ENCODE measurements around the gene ANKS1A.
"Not testable (repeated sequence)": the region's sequence is repeated elsewhere in the genome, so short reads cannot be mapped to it uniquely, and the experiment has no call there.

ANKS1A gene

DNA sequence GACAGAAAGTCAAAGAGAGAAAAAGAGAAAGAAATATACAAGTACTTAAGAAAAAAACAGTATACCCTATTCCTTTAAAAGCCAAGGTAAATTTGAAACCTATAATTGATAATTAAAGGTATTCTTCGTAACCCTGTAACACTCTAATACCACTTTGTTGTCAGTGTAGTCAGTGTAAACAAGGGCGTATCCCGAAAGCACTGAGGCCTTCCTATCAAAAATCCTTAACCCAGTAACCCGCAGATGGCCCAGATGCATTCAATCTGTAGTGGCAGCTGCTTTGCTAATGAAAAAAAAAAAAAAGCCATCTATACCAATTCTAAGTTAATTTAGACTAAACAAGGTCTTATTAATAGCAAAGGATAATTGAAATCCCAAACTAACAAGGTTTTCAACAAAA, 110.9 kb downstream of the ANKS1A start:
- DNase-seq, result not testable (repeated sequence)

DNA sequence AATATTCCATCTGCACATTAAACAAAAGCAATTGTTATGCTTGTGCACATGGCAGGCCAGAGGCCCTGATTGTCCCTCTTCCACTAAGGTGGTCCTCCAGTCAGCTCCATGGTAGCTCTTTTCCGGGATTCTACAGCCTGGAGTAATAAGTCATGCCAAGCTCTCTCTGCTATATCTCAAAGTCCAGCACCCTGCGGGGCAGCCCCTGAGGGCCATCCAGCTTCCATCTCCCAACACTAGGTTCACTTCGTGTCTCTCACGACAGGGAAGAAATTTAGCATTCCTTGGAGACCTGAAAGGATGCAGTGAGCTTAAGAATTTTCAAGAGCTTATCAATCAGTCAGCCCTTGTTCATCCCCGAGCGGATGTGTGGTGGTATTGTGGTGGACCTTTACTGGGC, 112.3 kb downstream of the ANKS1A start:
- DNase-seq, result not testable (repeated sequence)

DNA sequence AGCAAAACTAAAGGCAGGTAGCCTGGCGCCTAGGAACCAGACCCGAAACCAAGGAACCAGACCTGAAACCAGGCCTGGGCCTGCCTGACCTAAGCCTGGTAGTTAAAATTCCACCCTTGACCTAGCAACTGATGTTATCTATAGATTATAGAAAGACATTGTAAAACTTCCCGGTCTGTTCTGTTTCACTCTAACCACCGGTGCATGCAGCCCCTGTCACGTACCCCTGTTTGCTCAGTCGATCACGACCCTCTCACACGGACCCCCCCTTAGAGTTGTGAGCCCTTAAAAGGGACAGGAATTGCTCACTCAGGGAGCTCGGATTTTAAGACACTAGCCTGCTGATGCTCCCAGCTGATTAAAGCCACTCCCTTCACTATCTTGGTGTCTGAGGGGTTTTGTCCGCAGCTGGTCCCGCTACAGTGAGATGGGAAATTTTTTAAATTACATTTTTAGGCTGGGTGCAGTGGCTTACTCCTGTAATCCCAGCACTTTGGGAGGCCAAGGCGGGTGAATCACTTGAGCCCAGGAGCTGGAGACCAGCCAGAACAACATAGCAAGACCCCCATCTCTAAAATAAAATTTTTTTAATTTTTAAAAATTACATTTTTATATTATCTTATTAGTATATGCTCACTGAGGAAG, 115.0 kb downstream of the ANKS1A start:
- DNase-seq, result not testable (repeated sequence)

DNA sequence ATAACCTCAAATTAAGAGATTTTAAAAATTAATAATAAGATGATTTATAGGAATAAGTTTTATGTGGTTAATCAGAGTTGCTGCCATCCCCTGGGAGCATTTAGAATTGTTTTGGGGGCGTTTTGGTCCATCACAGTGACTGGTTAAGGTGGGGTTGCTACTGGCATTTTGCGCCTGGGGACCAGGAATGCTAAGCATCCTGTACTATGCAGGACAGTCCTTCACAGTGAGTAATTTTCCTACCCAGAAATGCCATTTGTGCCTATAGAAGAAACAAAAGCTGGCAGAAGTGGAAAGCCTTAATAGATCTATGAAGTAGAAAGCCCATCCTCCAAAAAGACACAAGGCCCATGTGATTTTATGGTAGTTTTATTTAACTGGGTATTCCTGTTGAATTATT, 118.0 kb downstream of the ANKS1A start:
- DNase-seq, result no peak

DNA sequence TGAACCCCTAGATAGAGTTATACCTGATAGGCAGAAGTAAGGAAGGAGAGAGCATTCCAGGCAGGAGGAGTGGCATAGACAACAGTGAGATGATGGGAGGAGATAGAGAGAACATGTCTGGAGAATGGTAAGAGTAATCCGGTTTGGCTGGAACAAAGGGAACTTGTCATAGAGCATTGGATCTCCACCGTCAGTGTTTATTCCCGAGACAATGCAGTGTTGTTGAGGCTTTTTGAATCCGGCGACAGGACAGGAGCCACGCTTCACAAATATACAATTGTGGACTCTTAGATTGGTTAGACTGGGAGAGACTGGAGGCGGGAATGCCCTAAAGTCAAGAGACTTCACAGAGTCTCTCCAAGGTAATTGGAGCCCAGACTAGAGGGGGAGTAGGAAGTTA, 119.8 kb downstream of the ANKS1A start:
- no peak for DNase-seq

DNA sequence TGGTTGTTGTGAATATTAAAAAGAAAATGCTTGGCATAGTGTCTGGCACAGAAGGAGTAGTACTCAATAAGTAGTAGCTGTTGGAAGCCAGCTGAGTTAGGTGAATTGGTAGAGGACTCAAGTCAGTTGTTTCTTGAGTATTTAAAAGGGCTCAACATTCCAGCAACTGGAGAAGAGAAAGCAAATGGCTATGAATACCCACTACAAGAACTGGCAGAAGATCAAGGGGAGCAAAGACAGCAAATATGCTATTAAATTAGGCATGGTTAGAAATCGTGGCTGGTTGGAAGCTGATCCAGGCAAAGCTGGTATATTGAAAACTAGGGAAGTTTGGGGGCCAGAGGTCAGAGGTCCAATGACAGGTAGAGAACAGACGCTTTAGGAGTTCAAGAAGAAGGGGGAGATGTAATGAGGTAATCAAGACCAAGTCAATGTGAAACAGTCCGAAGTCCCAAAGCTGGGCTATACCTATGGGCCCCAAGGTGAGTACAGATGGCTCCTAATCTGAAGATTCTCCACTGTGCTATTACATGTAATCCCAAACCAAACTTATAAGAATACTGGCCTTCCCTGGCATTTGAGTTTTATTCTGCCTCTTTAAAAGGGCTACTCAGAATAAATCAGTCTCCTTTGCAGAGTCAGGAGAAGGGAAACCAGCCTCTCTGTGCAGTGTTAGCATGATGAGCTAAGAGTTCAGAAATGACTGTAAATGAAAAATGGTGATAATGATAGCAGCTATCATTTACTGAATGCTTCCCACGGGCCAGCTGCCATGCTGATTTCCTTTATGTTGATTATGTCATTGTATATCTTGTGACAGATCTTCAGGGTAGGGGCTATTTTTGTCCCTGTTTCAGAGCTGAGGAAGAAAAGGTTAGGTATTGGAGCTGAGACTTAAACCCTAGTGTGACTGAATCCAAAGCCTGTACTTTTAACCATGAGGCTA, 122.3 kb downstream of the ANKS1A start:
- DNase-seq, result no peak

DNA sequence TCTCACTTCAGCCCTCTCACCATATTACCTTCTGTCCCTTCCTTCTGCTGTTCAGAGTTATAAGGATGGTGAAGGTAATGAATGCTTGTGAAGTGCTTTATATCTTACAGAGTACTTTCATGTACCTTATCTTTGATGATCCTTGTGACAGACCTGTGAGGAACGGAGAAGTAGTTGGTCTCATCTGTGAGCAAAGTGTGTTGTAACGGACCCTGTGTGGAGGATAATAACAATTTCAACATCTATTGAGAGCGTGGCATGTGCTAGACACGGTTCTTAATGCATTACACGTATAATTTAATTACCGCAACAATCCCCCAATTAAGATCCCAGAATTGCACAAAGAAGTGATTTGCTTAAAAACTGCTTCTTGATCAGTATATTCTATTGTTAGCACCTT, 124.6 kb downstream of the ANKS1A start:
- no peak for DNase-seq

DNA sequence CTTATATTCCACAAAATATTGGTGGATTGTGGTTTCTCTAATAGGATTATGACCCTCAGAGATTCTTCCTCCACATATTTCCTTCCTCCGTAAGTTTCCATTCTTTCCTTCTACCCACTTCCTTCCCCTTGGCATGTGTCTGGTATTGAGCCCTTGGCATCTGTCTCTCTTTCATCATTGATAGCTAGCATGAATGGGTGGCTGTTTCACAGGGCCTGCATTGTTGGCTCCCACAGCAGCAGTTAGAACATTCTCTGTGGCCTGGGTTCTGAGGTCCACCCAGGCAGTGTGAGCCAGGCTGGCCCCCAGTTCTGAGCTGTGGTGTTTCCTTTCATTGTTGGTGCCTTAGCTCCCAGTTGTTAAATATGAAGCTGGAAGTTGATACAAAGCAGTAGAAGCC, 125.3 kb downstream of the ANKS1A start:
- DNase-seq, result no peak

DNA sequence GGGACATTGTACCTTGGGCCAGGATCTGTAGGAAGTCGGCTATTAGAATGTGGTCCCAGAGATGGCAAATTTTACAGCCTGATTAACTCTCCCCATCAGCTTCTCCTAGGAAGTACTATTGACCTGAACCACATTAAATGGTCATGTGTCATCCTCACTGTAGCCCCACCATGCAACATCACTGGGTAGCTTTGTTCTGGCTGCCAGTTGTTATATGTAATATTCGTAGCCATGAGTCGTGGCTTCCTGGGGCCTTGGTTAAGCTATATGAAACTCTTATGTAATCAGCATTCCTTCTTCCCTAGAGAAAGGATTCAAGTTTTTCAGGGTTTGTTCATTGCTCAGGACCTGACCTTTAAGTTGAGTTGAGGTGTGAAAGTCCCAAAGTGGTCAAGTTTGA, 125.7 kb downstream of the ANKS1A start:
- no peak for DNase-seq

DNA sequence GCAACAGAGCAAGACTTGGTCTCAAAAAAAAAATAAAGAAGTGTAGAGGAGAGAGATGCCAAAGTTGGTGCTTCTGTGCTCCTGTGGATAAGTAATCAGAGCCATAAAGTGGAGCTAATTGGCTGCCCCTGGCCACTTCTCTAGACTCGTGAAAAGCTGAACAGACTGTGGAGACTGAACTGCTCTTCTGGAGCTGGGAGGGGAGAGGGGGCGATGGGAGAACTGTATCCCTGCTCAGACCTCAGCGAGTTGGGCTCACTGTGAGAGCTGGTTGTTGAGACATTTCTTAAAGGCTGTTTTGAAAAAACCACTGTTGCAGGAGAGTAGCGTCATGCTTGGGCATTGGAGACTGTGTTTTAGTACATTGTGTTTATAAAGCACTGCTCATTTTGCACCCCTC, 126.4 kb downstream of the ANKS1A start:
- no peak for DNase-seq

DNA sequence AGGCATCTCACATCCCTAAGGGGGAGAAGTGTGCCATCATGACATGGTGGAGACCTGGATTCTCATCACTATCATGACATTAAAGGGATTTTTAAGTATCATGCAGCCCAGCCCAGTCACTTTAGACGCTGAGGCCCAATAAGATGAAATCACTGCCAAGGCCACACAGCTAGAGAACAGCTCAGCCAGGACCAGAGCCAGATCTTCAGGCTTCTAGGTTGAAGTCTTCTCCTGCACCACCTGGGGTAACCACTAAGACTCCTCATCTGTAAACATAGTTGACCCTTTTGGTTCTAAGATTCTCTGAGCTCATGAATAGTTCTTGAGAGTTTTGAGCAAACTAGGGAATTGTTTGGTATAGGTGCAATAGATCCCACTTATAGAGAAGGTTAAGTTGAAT, 126.9 kb downstream of the ANKS1A start:
- no peak for DNase-seq

DNA sequence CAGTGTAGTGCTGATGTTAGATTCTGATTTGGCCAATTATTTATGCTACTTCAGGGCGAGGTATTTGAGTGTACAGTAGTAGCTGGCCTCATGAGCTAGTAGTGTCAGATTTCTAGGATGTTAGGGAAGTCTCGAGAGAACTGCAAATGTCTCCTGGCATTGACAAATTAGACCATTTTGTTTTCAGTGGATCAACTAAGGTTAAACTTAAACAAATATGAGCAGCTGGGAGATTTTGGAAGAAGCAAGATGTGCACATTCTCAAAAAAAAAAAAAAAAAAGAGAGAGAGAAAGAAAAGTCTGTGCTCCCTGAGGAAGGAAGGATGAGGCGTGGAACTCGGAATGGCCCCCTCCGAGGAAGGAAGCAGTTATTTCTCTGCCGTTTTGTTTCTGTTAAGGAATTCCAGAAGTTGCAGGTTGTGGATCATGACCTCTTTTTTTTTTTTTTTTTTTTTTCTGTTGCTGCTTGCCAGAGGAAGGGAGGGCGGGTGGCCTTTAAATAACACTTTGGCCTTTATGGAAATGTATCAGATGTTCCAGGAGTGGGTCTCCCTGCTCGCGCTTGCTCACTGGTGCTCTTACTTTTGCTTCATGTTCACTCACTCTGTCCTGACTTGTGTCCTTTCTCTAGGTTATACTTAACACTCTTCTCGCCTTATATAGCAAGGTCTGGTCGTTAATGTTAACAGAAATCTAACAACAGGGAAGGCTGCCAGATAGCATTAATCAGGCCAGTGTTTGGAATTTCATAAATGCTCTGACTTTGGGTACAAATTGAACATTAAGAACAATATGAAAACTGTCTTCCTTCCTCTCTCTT, 127.7 kb downstream of the ANKS1A start:
- DNase-seq, result no peak

DNA sequence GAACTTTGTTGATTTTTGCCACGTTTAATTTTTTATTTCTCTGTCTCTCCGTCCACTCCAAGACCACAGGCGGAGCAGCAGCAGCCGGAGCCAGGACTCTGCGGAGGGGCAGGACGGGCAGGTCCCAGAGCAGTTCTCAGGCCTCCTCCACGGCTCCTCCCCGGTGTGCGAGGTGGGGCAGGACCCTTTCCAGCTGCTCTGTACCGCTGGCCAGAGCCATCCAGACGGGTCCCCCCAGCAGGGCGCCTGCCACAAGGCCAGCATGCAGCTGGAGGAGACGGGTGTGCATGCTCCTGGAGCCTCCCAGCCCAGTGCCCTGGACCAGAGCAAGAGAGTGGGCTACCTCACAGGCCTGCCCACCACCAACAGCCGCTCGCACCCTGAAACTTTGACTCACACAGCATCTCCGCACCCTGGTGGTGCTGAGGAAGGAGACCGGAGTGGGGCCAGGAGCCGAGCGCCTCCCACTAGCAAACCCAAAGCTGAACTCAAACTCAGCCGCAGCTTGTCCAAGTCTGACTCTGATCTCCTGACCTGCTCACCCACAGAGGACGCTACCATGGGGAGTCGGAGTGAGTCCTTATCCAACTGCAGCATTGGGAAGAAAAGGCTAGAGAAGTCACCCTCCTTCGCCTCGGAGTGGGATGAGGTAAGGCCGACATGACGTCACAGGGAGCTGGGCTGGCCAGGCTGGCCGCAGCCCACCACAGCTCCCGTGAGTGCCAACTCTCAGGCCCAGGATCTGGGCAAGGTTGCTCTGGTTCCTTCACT, 128.5 kb downstream of the ANKS1A start:
- no peak for DNase-seq

DNA sequence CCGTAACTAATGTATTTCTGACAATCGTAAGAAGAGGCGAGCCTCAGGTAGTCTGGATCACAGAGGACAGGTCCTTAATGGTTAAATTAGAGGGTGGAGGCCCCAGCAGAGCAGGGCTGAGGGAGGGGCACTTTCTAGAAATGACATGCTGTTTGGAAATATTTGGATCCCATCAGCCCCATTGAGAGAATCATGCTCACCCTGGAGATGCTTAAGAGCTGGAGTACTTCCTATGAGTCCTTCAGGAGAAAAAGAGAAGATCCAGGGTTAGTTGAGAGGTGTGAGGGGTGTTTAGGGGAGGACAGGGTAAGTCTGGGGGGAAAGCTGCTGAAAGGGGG, 129.1 kb downstream of the ANKS1A start:
- no peak for DNase-seq

DNA sequence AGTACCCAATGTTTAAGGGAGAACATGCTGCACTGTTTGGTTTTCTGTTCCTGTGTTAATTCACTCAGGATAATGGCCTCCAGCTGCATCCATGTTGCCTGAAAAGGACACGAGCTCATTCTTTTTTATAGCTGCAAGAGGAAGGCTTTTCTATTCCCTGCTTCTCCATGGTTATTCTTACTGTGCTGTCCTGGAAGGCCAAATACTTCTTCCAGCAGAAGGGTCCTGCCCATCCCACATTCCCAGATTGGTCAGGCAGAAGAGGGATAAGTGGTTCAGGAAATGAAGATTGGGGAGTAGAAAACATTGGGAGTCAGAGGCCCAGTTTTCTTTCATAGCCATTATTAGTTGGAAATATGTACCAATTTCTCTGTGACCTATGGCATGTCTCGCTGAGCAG, 129.7 kb downstream of the ANKS1A start:
- DNase-seq, result no peak

DNA sequence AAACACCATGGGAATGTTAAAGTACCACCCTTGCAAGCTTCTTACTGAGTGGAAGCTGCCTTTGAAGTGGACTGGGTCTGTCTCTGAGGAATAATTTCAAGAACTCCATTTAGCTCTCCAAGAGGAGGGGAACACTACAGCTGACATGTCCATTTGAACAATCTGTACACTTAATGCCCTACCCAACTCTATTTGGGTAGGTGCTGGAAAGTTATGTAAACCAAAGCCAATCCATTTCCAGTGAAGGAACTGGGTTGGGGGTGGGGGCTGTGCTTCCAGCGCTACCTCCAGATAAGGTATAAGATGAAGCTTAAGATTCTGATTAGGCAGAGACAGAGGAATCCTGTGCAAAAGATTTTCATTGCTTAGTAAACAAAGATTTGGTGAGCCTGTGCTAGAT, 130.1 kb downstream of the ANKS1A start:
- DNase-seq, result no peak

DNA sequence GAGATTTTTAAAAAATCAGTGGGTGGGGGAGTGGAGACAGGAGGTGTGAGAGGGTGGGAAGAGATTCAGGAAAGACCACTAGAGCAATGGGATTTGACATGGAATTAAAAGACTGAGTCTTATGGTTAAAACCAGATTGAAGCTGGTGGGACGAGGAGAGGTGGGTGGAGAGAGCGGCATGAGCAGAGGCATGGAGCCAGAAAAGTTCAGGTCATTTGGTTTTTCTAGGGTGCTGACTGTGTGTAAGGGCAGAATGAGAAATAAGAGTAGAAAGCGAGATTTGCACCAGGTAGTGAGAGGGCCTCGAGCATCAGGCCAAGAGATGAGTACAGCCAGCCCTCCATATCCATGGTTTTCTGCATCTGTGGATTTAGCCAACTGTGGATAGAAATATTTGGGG, 130.8 kb downstream of the ANKS1A start:
- DNase-seq, result no peak

DNA sequence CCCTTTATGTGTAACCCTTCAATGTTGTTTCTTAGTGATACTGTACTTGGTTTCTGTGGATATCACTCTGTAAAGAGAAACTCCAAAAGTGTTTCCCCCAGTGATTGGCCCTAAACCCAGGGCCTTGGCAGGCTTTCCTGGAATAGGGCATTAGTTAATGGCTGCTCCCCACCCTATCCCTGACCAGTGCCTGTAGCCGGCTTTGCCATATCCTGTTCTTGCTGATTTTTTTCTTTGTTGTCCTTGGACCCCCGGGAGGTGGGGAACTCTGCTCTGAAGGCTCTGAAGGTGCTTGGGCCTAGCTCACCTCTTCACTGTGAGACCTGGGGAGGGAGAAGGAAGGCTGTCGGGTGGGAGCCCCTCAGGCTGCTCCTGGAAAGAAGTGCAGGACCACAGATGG, 131.9 kb downstream of the ANKS1A start:
- no peak for DNase-seq

DNA sequence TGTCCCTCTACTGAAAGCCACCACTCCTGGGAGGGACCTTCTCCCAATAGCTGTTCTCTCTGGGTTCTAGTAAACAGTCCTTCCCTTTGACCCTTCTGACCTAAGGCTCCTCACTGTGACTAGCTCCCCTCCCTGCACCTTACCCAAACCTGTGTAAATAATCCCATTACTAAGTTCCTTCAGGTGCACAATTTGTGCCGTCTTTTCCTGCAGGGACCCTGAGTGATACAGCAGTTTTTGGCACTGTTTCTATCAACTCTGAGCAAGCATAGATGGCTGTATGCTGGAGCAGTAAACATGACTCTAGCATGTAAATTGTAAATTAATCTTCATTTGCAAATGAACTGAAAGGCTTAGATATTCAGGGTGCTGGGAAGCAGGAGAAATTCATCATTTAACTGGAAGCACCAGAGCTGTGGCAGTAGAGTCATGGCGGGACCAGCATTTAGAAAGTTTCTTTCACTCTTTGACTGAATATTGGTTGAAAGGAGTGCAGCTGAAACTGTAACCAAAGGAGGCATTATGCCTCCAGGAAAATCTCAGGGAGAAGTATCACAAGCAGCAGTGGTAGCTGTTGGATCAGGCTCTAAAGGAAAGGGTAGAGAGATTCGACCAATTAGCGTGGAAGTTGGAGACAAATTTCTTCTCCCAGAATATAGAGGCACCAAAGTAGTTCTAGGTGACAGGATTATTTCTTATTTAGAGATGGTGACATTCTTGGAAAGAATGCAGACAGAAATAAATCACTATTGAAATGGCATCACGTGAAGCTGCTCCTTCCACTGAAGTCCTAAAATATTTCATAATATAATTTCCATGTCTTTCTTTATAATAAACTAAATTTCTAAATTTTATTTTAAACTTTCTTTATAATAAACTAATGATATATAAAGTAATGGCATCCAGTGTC, 134.3 kb downstream of the ANKS1A start:
- DNase-seq, result no peak

DNA sequence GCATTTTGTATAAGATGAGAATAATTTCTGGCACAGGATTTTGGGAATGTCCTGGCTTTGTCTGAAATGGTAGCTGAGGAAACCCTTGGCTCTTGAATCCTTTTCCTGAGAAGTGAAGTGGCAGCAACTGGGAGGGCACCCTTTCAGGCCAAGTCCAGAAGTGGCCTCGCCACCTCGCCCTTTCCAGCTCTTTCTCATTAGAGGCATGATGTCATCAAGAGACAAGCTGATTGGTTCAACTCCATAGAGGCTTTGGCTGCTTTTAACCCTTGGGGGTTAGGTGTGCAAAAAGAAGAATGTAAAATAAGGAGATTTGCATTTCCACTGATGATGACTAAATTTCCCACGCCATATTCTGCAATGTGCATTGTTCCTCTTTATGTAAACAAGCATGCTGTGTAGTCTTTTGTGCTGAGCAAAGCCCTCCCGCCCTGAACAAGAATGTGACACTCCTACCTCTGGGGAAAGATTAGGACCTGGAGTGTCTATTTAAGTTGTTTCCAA, 135.5 kb downstream of the ANKS1A start:
- no peak for DNase-seq
